Activated CD4-positive, alpha-beta T cell treated with anti-CD3 and anti-CD28 coated beads, Interleukin-2, amount 50 U/mL, for 4 hours (primary cell): ENCODE measurements around the gene MB.
"Not testable (repeated sequence)": the region's sequence is repeated elsewhere in the genome, so short reads cannot be mapped to it uniquely, and the experiment has no call there.

Experiments used
- DNase-seq, 2 experiments: peaks; one replicate each; pipeline ENCODE4 v3.0.0-alpha.2; 2020

Gene MB

DNA sequence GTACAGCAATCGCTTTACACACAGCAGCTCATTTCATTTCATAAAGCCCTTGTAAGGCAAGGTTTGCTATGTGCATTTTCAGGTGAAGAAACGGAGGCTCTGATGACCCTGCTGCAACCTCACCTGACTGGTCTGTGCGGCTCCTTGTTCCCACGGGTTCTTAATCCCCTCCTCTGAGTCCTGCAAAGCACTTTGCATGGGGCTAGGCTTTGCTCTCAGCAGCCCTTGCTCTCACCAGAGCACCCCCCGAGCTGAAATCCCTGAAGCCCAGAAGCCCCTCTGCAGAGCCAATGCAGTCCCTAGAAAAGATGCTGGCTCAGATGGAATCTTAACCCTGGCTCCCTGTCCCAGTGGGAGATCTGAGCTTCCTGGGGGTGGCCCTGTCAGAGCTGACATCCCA is 20.1 kb upstream of the MB start:
- no peak for DNase-seq

DNA sequence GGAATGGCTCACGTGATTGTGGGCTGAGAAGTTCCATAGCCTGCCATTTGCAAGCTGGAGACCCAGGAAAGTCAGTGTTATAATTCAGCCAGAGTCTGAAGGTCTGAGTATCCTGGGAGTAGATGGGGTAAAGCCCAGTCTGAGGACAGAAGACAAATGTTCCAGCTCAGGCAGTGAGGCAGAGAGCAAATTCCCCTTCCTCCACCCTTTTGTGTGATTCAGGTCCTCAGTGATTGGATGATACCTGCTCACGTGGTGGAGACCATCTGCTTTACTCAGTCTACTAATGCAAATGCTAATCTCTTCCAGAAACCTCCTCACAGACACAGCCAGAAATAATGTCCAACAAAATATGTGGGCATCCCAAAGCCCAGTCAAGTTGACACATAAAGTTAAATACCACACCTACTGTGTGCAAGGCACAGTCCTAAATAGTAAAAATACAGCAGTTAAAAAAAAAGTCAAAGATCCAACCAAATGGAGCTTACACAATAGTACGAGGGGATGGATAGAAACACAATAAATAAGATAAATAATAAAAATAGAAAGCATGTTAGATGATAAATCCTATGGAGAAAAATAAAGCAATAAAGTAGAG is 17.9 kb upstream of the MB start:
- no peak for DNase-seq

DNA sequence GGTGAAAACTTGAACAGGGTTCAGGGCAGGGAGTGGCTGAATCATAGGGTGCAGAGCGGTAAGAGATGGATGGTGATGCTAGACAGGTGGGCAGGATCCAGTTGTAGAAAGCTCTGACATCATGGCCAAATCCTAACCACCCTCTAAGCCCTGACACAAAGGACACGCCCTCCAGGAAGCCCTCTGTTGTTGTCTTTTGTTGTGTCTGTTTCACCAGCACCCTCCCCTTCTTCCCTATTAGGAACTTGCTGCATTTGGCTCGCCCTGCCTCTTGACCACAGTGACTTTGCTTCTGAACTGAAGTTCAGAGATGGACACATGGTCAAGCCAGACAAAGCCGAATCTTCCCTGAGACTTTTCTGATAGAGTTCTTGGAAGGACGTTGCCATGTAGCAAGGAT is 16.9 kb upstream of the MB start:
- no peak for DNase-seq

DNA sequence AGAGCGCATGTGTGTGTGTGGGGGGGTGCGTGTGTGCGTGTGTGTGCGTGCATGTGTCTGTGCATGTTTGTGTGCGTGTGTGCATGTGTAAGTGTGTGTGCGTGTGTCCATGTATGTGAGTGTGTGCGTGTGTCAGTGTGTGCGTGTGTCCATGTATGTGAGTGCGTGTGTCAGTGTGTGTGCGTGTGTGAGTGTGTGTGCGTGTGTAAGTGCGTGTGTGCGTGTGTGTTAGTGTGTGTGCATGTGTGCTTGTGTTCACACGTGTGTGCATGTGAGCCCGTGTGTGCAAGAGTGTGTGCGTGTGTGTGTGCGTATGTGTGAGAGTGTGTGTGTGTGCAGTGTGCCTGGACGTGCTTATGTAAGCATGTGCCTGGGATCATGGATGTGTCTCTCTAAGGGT is 16.4 kb upstream of the MB start:
- DNase-seq: no peak

DNA sequence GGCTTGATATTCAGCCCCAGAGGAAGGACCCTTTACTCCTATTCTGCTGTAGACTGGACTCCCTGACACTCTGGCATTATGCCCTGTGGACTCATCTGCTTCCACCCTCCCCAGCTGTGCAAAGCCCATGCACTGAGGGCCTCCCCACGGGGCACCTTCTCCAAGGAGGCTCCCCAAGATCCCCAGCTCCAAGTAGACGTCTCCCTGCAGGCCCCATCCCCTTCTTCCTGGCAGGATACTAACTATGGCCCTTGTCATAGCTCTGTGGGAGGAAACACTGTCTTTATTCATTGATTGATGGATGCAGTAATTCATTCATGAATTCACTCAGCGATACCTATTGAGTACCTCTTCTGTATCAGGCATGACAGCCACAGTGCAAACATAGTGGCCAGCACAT is 15.8 kb upstream of the MB start:
- no peak for DNase-seq

DNA sequence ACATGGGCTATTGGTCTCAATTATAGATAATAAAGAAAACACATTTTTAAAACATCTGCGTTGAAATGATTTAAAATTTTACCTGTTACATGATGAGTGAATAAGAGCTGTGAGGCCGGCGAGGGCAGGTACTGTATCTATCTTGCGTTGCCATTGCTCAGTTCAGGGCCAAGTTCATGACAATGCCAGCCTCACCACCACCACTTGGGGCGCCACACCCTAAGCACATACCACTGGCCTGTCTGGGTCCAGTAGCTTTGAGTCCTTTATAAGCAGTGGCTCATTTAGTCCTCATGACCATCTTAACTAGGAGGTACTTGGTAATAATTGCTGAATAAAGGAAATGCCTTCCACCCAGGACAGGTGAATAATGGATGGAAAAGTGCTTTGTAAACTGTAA is 14.5 kb upstream of the MB start:
- peak; percentile 11 to 17 for DNase-seq

DNA sequence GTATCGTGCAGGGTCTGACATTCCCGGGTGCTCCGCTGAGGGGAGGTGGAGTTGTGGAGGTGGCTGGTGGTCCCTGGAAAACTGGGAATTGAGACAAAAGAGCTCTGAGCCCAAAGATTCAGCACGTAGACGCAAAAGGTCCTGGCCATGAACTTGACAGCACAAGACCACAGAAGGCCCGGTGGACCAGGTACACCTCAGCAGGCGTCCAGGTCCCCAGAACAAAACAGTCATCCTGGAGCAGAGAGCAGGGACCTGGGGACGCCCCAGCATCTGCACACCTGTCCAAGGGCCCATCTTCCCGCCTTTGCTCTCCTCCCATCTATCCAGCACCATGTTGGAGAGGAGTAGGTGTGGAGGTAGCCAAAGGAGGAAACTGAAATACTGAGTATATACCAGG is 13.8 kb upstream of the MB start:
- DNase-seq: no peak

DNA sequence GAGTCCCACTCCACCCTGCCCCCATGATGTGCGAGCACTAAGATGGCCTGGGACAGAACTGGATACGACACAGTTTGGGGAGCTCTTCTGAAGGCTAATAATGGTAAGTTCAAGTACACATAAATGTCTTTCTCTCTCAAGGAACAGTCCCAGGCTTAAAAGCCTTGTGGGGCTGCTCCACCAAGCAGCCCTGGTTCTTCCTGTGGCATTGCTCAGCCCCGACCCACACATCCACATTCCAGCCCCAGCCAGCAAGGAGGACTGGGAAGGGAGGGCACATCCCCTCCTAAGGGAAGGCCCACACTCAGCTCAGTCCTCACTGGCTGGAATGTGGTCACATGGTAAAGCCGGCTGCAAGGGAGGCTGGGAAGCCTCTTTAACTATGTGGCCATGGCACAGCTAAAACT is 13.3 kb upstream of the MB start:
- DNase-seq: no peak

DNA sequence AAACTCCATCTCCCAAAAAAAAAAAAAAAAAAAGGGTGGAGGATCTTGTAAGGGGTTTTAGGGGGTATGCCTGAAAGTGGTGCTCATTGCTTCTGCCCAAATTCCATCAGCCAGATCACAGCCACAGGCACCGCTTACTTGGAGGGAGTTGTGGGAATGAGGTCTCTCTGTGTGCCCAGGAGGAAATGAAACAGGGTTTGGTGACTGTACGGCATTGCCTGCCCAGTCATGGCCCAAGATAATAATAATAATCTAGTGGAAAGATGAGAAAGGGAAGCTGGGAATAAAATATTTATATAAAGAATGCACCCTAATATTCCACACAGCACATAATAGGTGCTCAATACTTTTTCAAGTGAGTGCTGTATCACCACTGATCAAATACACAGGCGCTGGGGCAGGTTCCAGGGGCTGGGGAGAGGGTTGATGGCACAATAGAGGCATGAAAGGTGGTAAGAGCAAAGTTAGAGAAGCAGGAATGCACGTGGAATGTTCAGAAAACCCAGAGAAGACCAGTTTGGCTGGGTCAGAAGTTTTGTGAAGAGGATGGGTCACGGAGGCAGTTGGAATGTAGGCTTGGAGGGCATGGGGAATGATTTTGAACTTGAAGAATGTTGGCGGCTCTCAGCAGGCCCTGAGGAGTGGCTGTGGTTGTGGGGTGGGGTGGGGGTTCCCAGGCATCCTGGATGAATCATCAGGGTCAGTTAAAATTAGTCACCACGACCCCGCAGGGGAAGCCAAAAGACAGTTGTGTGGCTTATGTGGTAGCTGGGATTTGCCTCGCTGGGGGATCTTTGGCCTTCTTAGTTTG is 12.5 kb upstream of the MB start:
- peak; percentile 6 to 11 for DNase-seq

DNA sequence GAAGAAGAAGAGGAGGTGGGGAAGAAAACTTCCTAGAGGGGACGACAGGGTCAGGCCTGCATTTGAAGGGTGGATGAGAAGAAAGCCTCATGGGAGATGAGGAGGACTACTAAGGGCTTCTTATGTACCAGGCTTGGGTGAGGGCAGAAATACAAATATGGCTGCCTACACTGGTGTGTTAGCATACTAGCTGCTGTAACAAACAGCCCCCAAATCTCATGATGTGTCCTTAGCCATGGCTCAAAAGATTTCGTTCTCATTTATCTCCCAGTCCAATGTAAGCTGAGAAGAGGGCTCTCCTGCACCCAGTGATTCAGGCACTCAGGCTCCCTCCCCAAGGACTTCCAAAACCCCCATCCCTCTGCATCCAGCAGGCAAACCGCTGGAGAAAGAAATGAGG is 11.6 kb upstream of the MB start:
- DNase-seq: no peak

DNA sequence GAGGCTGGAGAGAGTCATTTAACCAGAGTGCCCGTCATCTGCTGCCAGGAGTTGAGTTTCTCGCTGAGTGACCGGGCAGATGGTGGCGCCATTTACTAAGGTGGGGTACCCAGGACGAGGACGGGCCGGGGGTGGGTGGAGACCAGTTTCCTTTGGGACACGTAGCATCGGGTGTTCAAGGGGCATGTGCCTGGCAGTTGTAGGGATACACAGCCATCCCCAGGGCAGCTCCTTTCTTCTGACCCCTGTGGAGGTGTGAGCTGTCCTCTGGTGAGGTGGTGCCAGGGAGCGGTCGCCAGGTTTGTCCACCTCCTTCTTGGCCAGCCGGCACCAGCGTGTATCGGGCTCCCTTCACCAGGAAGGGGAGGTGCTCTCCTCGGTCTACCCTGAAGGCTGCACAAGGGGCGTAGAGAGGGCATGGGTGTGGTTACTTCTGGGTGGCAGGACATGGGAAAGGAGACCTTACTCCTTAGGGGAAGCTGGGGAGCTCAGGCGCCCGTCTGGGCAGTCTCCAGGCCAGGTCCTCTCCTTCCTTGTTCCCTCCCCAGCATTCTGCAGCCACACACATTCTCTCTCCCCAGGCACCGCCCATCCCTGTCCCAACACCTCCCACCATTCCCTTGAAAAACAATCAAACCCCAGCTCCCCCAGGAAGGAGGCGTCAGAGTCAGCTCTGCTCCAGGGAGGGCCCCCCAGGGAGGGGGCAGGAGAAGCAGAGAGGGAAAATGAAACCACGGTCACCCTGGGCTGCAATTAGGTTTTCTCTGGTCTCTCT is 10.3 kb upstream of the MB start:
- DNase-seq: peak; percentile 52 to 53

DNA sequence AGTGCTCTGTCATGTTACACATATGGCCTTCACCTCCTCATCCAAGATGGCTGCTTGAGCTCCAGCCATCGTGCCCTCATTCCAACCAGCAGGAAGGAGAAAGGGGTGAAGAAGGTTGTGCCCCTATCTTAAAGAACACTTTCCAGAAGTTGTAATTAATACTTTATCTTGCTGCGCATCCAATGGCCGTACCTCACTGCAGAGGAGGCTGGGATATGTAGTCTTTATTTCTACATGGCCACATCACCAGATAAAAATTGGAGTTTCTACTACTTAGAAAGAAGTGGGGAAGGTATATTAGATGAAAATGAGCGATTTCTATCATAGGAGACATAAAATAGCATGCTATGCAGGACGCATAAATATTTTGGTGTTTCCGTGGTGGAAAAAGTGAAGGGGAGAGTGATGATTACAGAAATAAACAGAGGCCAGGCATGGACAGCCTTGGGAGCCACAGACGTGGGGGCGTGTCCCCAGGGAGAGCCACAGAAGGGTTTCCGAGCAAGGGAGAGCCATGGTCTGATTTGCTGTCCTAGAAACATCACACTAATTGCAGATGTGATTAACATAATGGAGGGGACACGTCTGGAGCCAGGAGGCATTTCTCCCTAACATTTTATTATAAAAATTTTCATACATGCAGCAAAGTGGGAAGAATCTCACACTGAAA is 8.8 kb upstream of the MB start:
- no peak for DNase-seq

DNA sequence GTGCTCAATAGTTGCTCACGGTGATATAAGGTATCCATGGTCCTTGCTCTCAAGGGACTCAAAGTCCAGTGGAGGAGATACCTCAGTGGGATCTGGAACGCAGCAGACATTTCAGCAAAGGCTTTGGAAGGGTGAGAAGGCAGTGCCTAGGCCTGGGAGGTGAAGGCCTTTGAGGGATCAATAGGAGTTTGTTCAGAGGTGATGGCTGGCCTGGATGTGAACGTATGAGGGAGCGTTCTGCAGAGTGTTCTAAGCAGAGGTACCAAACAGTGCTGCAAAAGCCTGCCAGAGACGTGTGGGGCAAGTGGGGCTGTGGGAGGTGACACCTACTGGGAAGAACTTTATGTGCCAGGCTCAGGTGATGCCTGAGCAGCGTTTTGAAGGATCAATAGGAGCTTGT is 7.4 kb upstream of the MB start:
- no peak for DNase-seq

DNA sequence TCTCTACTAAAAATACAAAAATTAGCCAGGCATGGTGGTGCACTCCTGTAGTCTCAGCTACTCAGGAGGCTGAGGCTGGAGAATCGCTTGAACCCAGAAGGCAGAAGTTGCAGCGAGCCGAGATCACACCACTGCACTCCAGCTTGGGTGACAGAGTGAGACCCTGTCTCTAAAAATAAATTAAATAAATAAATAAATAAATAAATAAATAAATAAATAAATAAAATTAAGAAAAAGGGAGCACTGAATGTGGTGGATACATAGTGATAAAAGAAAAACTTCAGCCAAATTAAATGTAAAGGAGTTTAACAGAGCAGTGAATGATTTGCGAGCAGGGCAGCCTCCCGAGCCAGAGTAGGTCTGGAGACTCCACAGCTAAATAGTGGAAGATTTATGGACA is 6.8 kb upstream of the MB start:
- not testable (repeated sequence) for DNase-seq

DNA sequence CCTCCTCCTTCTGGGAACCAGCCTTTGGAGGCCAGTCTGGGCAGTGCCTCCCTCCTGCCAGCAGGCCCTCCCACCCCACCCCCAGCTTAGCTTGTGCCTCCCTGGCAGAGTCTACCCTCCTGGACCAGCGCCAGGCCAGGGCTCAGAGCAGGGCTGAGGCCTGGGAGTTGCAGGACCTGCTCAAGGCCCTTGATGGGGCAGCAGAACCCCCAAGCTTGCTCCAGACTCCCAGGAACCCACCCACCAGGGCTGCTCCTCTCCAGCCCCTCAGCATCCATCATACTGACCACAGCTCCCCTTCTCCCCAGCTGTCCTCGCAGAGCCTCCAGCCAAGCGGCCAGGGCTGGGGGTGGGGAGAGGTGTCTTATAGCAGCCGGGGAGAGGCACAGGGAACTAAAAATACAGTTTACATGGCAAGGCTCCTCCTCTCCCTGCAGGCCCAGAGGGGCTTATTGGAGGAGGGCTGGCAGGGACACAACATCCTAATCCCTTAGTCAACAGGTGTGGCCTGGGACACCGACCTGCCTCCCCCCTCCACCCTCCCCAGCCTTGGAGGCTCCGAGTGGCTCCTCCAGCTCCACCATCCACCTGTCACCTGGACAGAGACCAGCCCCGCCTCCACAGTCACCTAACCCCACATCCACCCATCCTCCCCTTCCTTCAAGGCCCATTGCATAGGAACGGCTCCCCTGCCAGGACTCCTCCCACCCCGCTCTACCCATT is 5.2 kb upstream of the MB start:
- no peak for DNase-seq

DNA sequence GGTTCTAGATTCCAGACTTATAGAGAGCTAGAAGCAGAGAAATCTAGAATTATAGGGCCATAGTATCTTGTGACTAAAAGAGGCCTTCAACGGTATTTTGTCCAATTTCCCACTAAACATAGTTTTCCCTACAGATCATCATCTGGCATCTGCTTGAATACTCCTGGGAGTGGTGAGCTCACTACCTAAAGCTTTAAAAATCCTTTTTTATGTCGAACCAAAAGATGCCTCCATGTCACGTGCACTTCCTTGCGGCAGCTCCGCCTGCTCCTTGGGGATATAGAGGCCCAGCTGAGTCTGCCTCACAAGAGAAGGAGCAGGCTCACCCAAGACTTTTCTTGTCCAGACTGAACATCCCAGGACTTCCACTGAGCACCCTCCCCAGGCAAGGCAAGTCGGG is 4.3 kb upstream of the MB start:
- no peak for DNase-seq

DNA sequence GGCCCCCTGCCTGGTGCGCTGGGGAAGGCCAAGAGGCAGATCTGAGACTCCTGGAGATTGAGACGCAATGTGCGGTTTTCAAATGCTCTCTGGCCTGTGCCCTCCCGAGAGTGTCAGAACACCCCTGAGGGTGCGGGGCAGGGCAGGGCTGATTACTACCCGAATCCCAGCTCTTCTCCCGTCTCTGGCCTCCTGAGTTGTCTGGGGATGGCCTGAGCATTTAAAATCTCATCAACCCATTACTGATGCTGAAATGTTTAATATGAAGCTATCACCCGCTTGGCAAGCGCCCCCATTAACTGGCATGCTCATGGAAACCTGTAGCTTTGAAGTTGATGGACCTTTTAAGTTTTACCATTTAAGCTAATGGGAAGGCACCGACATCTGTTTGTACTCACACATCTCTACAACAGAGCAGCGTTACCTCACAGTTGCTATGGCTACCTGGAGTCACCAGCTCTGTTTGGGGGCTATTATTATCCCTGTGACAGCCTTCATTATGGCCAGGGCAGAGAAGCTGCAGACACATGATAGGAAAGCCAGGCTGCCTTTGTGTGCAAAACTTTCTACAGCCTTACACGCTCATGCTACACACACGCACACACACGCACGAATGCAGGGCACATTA is 3.6 kb upstream of the MB start:
- DNase-seq: no peak

DNA sequence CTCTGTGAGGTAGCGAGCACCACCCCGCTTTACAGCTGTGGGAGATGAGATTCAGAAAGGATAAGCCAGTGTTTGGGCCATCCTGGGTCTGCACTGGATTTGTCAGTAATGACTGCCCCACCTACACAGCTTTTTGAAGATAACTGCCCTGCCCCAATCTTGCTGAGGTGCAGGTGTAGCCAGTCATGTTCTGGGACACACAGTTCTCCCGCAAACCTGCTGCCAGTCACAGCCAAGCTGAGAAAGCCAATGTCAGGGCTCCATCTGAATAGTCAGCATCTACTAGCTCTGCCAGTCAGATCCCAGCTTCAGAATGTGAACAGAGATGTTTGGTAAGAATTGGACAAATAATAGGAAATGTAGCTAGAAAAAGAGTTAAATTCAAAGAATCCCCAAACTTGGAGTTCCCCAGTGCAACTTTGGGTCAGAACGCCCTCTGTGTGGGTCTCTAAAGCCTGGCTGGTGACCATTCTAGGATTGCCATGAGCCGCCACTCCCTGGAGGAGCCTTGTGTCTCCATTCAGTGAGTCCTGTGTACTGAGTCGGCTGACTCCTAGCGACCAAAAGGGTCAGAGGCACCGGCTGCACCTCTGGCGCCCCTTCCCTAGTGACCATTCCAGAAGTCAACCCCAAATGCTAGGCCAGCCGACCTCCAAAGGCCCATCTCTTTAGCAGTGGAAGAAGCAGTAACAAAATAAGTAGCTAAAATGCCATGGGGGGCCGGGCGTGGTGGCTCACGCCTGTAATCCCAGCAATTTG is 2.4 kb upstream of the MB start:
- DNase-seq: no peak

DNA sequence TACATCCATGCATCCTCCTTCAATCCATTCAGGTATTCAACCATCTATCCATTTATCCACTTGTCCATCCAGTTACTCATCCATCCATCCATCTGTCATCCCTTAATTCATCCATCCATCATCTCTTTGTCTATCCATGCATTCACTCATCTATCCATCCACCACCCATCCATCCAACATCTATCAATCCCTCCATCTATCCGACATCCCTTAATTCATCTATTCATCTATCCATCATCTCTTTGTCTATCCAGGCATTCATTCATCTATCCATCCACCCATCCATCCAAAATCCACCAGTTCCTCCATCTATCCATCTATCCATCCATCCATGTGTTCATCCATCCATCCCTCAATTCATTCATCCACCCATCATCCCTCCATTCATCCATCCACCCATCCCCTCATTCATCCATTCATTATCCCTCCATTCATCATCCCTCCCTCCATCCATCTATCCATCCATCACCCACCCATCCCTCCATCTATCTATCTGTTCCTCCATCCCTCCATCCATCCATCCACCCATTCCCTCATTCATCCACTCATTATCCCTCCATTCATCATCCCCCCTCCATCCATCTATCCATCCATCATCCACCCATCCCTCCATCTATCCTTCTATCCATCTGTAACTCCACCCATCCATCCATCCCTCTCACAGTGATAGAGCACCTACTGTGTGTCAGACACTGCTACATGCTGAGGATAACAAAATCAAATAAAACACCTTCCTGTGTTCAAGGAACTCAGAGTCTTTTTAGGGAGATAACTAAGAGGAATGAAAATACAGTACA is 1.5 kb upstream of the MB start:
- no peak for DNase-seq

DNA sequence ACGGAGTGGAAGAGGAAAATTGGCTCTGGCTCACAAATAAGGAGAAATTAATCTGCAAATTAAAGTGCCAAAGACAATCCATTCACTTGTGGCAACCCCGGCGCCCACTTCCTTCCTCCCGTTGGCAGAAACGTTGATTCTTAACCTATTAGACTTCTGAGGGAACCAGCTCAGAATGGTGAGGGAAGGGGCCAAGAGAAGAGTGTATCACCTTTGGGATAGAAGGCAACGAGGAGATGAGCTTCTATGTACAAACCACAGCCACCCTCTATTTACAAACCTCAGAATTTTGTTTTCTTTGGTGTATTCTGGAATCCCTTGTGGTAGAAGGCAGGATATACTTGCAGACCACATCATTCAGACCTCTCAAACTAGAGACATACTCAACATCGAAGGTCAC is 1.1 kb downstream of the MB start:
- no peak for DNase-seq

DNA sequence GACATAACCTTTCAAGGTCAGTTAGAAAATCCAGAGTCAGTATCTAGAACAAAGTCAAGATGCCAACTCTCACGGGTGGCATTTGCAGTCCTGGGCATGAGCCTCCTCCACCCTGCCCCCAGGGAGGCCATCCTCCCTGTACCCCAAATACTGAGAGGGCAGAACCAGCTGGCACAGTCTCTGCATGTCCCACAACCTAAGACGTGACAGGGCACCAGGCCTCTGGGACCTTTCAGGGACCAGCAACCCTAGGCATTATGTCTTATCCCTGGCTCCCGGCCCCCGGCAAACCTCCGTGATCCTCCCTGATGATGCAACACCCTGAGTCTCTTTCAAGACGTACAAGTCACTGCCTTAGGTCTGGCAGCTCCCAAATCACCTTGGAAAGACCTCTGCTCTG is 2.0 kb downstream of the MB start:
- DNase-seq: no peak
